ENCODE results near the gene VANGL1. TPM values are rescaled to one million over a fixed set of nuclear protein-coding genes. Genes with fewer than 3 reads are reported as not detected.

Gene VANGL1
- total RNA-seq, 1 experiment from 2014 or later: 22.7 TPM

GRCh38 chr1:115595279-115596079 lies 46.3 kb upstream of the VANGL1 start:
- in situ Hi-C loops (cut with HindIII; ENCODE audit: low pct_unique_long_range_greater_than_20kb, low sequenced_read_pairs) (no loop called here), intact Hi-C loops (cut with micrococcal nuclease; ENCODE audit: unreplicated experiment) (loop anchor here (2.0 to 10.0 kb wide), 3 partner anchors 49 to 458 kb away; no protein-coding TSS in a partner anchor)
- DNase-seq (ENCODE audit: low read depth, low spot score) (peak; percentile 54), ATAC-seq (peak; percentile 95)
- Histone ChIP-seq H3K36me3 (ENCODE audit: control insufficient read depth, insufficient read depth, low read length) (no peaks in the 10 kb centered on the region), H3K9me3 (ENCODE audit: control insufficient read depth, insufficient read depth, low read depth, low read length) (no peaks in the 10 kb centered on the region), H3K27me3 (ENCODE audit: control insufficient read depth, insufficient read depth, low read length) (no peaks in the 10 kb centered on the region), H3K27ac (ENCODE audit: low read length) (no peak overlapping the region), H3K4me1 (ENCODE audit: control insufficient read depth, insufficient read depth, low read length) (no peaks in the 10 kb centered on the region), H3K4me3 (ENCODE audit: low read depth in 2 of 2, low read length in 2 of 2) (no peak overlapping the region)
- no TSS peak for BruUV-seq (replicated peaks)
- TF ChIP-seq SIN3A (IDR thresholded peaks at IDR 0.05; ENCODE audit: borderline replicate concordance, insufficient read depth, low read depth, low read length) (no peak), CTCF (IDR thresholded peaks at IDR 0.05) (peak; percentile 85), TCF7L2 (IDR thresholded peaks at IDR 0.05; ENCODE audit: low read depth, low read length) (no peak), REST (IDR thresholded peaks at IDR 0.05; ENCODE audit: insufficient read depth in 1 of 2, low read depth in 2 of 2, low read length in 1 of 2) (no peak), POLR2AphosphoS5 (IDR thresholded peaks at IDR 0.05; ENCODE audit: low read depth, low read length) (no peak)
- POLR2A ChIA-PET: no interaction called here
- CTCF ChIA-PET: interaction anchor here (1.0 kb wide), 1 partner anchor 458 kb away, joined by 5 read pairs; no protein-coding TSS in a partner anchor

GRCh38 chr1:115596080-115596780 lies 45.5 kb upstream of the VANGL1 start:
- Histone ChIP-seq H3K27ac (ENCODE audit: low read length) (no peak overlapping the region), H3K27me3 (ENCODE audit: control insufficient read depth, insufficient read depth, low read length) (no peaks in the 10 kb centered on the region), H3K9me3 (ENCODE audit: control insufficient read depth, insufficient read depth, low read depth, low read length) (no peaks in the 10 kb centered on the region), H3K4me1 (ENCODE audit: control insufficient read depth, insufficient read depth, low read length) (no peaks in the 10 kb centered on the region), H3K36me3 (ENCODE audit: control insufficient read depth, insufficient read depth, low read length) (no peaks in the 10 kb centered on the region), H3K4me3 (ENCODE audit: low read depth in 2 of 2, low read length in 2 of 2) (no peak overlapping the region)
- in situ Hi-C loops (cut with HindIII; ENCODE audit: low pct_unique_long_range_greater_than_20kb, low sequenced_read_pairs) (no loop called here), intact Hi-C loops (cut with micrococcal nuclease; ENCODE audit: unreplicated experiment) (loop anchor here (2.0 to 10.0 kb wide), 3 partner anchors 49 to 459 kb away; no protein-coding TSS in a partner anchor)
- DNase-seq (ENCODE audit: low read depth, low spot score) (no peak), ATAC-seq (no peak)
- ChIA-PET POLR2A (no interaction called here), CTCF (interaction anchor here (1.0 kb wide), 1 partner anchor 459 kb away, joined by 5 read pairs; no protein-coding TSS in a partner anchor)
- TF ChIP-seq TCF7L2 (IDR thresholded peaks at IDR 0.05; ENCODE audit: low read depth, low read length) (no peak), SIN3A (IDR thresholded peaks at IDR 0.05; ENCODE audit: borderline replicate concordance, insufficient read depth, low read depth, low read length) (no peak), CTCF (IDR thresholded peaks at IDR 0.05) (peak; percentile 42), POLR2AphosphoS5 (IDR thresholded peaks at IDR 0.05; ENCODE audit: low read depth, low read length) (no peak)
- BruUV-seq (replicated peaks): no TSS peak
